Measurements from ENCODE around the gene ATRN. TPM values are rescaled to one million over a fixed set of nuclear protein-coding genes. Genes with fewer than 3 reads are reported as not detected.

The ATRN gene
- total RNA-seq, 1 experiment from 2014 or later = 41.4 TPM

DNA sequence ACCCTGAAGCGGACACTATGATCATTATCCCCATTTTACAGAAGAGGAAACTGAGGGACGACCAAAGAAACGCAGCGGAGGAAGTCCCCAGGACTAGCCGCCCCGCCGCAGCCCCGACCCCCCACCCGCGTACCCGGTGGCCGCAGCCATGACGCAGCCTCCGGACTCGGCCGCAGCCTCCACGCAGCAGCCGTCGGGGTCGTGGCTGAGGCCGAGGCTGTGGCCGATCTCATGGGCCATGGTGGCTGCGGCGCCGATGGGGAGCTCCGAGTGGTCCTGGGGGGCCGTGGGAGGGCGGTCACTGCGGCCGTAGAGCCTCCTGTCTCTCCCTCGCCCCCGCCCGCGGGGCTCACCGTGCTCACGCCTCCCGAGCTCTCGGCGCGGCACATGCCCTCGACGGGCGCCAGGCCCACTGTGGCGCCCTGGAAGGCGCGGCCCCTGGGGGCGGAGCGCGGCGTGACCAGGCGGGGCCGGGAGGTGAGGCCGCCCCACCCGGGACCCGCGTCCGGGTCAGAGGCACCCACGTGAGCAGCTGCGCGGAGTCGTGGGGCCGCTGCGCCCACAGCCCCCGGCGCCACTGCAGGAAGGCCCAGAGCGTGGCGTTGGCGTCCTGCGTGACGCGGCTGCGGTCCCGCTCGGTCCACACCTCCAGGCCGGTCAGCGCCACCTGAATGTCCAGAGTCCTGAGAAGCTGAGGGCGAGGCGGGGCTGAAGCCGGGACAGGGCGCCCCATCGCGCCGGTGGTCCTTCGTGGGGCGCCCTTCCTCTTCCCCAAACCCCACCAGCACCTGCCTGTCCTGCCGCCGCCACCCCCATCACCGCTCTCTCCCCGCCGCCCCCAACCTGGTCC lies 202.6 kb downstream of the ATRN start:
- ChIA-PET CTCF (interaction anchor here (1.4 to 2.1 kb wide), 3 partner anchors 37 to 95 kb away, joined by 5 to 15 read pairs (median 8); no protein-coding TSS in a partner anchor), POLR2A (no interaction called here)
- peaks cover 20% of the 10 kb centered on the region for H3K27me3 Mint-ChIP-seq (ENCODE audit: insufficient read depth, unreplicated experiment)
- no peak for DNase-seq
- no peak overlapping the region for H3K4me3 Mint-ChIP-seq (ENCODE audit: unreplicated experiment)
- TF ChIP-seq, protein P1, sequence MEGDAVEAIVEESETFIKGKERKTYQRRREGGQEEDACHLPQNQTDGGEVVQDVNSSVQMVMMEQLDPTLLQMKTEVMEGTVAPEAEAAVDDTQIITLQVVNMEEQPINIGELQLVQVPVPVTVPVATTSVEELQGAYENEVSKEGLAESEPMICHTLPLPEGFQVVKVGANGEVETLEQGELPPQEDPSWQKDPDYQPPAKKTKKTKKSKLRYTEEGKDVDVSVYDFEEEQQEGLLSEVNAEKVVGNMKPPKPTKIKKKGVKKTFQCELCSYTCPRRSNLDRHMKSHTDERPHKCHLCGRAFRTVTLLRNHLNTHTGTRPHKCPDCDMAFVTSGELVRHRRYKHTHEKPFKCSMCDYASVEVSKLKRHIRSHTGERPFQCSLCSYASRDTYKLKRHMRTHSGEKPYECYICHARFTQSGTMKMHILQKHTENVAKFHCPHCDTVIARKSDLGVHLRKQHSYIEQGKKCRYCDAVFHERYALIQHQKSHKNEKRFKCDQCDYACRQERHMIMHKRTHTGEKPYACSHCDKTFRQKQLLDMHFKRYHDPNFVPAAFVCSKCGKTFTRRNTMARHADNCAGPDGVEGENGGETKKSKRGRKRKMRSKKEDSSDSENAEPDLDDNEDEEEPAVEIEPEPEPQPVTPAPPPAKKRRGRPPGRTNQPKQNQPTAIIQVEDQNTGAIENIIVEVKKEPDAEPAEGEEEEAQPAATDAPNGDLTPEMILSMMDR (IDR thresholded peaks at IDR 0.05; ENCODE audit: insufficient read depth in 1 of 2, low read depth in 1 of 2, low read length in 1 of 2, severe bottlenecking in 1 of 2, unreplicated experiment in 1 of 2) = no peak
- Histone ChIP-seq H3K27me3 (replicated peaks; ENCODE audit: control insufficient read depth, insufficient read depth, low read length) (peaks cover 3% of the 10 kb centered on the region; the same call in 1 of the 2 replicates), H3K4me3 (ENCODE audit: low read depth, low read length) (no peak overlapping the region), H3K4me1 (no peaks in the 10 kb centered on the region), H3K9me3 (no peaks in the 10 kb centered on the region), H3K36me3 (ENCODE audit: control insufficient read depth, insufficient read depth, low read length) (no peaks in the 10 kb centered on the region)
- H3K9me3 Mint-ChIP-seq (ENCODE audit: unreplicated experiment) = no peaks in the 10 kb centered on the region
- no peaks in the 10 kb centered on the region for H3K36me3 Mint-ChIP-seq (ENCODE audit: insufficient read depth, unreplicated experiment)
- H3K4me1 Mint-ChIP-seq (ENCODE audit: low read depth, unreplicated experiment) = no peaks in the 10 kb centered on the region
- H3K27ac Mint-ChIP-seq (ENCODE audit: unreplicated experiment) = no peak overlapping the region
- no TSS peak for BruUV-seq (replicated peaks)
- intact Hi-C loops (cut with micrococcal nuclease; ENCODE audit: unreplicated experiment) = no loop called here

- Mint-ChIP-seq H3K4me3 (ENCODE audit: unreplicated experiment) (no peak overlapping the region), H3K4me1 (ENCODE audit: low read depth, unreplicated experiment) (no peaks in the 10 kb centered on the region), H3K9me3 (ENCODE audit: unreplicated experiment) (no peaks in the 10 kb centered on the region), H3K27me3 (ENCODE audit: insufficient read depth, unreplicated experiment) (peaks cover 20% of the 10 kb centered on the region), H3K27ac (ENCODE audit: unreplicated experiment) (no peak overlapping the region), H3K36me3 (ENCODE audit: insufficient read depth, unreplicated experiment) (no peaks in the 10 kb centered on the region)
- TF ChIP-seq, protein P1 (IDR thresholded peaks at IDR 0.05; ENCODE audit: insufficient read depth in 1 of 2, low read depth in 1 of 2, low read length in 1 of 2, severe bottlenecking in 1 of 2, unreplicated experiment in 1 of 2) = no peak
- no peak for DNase-seq
- intact Hi-C loops (cut with micrococcal nuclease; ENCODE audit: unreplicated experiment) = no loop called here
- H3K4me3 ChIP-seq (ENCODE audit: low read depth, low read length) = no peak overlapping the region
- ChIA-PET POLR2A (no interaction called here), CTCF (interaction anchor here (0.7 to 2.1 kb wide), 5 partner anchors 36 to 107 kb away, joined by 3 to 15 read pairs (median 5); partner anchors contain the start of genes ADISSP and SPEF1)
- BruUV-seq (replicated peaks) = no TSS peak
- no peaks in the 10 kb centered on the region for H3K9me3 ChIP-seq
- no peaks in the 10 kb centered on the region for H3K4me1 ChIP-seq
- H3K27me3 ChIP-seq (replicated peaks; ENCODE audit: control insufficient read depth, insufficient read depth, low read length) = peaks cover 3% of the 10 kb centered on the region; the same call in 1 of the 2 replicates
- H3K36me3 ChIP-seq (ENCODE audit: control insufficient read depth, insufficient read depth, low read length) = no peaks in the 10 kb centered on the region
These were observed 203.6 kb downstream of the ATRN start for GRCh38 chr20:3674447-3674846.

DNA sequence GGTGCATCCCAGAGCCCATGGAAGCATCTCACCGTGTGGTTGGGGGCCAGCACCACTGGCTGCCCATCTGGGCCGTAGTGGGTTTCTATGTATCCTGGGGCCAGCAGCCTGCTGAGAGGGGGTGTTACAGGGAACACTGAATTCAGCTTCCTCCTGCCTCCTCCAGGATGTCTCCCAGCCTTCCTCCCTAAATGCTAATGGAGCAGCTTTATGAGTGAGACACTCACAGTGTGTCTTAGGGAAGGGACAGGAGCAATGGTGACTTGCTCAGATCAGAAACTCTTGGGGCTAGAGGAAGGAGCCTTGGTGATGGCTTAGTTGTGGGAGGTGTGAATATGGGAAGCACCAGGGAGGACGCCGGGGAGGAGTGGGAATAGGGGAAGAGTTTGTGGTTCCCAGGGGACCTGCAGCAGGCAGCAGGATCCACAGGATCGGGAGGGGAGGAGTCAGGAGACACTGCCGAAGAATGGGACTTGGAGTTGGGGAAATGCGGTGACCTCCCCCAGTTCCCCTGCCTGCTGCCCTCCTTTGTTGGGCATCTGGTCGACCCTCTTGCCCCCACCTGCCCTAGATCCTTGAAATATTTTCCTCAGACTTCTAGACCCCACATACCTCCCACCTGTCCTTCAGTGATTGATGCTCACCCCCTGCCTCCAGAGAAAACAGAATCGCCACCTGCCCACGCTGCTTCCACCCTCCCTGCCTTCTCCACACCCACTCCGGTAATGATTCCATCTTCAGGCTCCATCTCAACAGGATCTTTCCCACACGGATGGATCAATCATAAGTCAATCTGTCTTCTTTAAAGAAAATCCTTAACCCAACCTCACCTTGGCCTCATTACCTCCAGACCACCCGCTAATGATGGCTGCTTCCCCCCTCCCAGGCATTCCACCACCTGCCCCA lies 204.4 kb downstream of the ATRN start:
- Mint-ChIP-seq H3K4me1 (ENCODE audit: low read depth, unreplicated experiment) (no peaks in the 10 kb centered on the region), H3K4me3 (ENCODE audit: unreplicated experiment) (no peak overlapping the region), H3K27ac (ENCODE audit: unreplicated experiment) (no peak overlapping the region), H3K36me3 (ENCODE audit: insufficient read depth, unreplicated experiment) (no peaks in the 10 kb centered on the region), H3K9me3 (ENCODE audit: unreplicated experiment) (no peaks in the 10 kb centered on the region), H3K27me3 (ENCODE audit: insufficient read depth, unreplicated experiment) (peaks cover 20% of the 10 kb centered on the region)
- TF ChIP-seq, protein P1 (IDR thresholded peaks at IDR 0.05; ENCODE audit: insufficient read depth in 1 of 2, low read depth in 1 of 2, low read length in 1 of 2, severe bottlenecking in 1 of 2, unreplicated experiment in 1 of 2) = no peak
- CTCF ChIA-PET = interaction anchor here (1.0 to 2.5 kb wide), 5 partner anchors 35 to 106 kb away, joined by 3 to 61 read pairs (median 8); partner anchors contain the start of gene SPEF1
- Histone ChIP-seq H3K9me3 (no peaks in the 10 kb centered on the region), H3K4me3 (ENCODE audit: low read depth, low read length) (no peak overlapping the region), H3K27me3 (replicated peaks; ENCODE audit: control insufficient read depth, insufficient read depth, low read length) (peaks cover 3% of the 10 kb centered on the region; the same call in 1 of the 2 replicates), H3K36me3 (ENCODE audit: control insufficient read depth, insufficient read depth, low read length) (no peaks in the 10 kb centered on the region), H3K4me1 (no peaks in the 10 kb centered on the region)
- POLR2A ChIA-PET = no interaction called here
- no TSS peak for BruUV-seq (replicated peaks)
- no peak for DNase-seq
- intact Hi-C loops (cut with micrococcal nuclease; ENCODE audit: unreplicated experiment) = no loop called here

Measured in Caco-2 (cell line).